ENCODE data around the gene TIGD4.
"Not testable (repeated sequence)": the region's sequence is repeated elsewhere in the genome, so short reads cannot be mapped to it uniquely, and the experiment has no call there.

TIGD4 gene

GRCh38 chr4:152780267-152780778 lies 793 bp upstream of the TIGD4 start:
- DNase-seq: no peak

GRCh38 chr4:152778656-152779512 lies 646 bp downstream of the TIGD4 start:
- peak; percentile 29 for DNase-seq

GRCh38 chr4:152777488-152777887 lies 2.0 kb downstream of the TIGD4 start:
- DNase-seq: no peak

GRCh38 chr4:152776352-152776751 lies 3.2 kb downstream of the TIGD4 start:
- DNase-seq: no peak

- DNase-seq: no peak
Observed at GRCh38 chr4:152773953-152774352, 5.6 kb downstream of the TIGD4 start.

GRCh38 chr4:152773339-152773738 lies 6.2 kb downstream of the TIGD4 start:
- no peak for DNase-seq

GRCh38 chr4:152771741-152772533 lies 7.6 kb downstream of the TIGD4 start:
- no peak for DNase-seq

- not testable (repeated sequence) for DNase-seq
Observed at GRCh38 chr4:152765069-152765737, 14.3 kb downstream of the TIGD4 start.

GRCh38 chr4:152763796-152764195 lies 15.7 kb downstream of the TIGD4 start:
- DNase-seq: no peak

- no peak for DNase-seq
Observed at GRCh38 chr4:152748619-152749018, 30.9 kb downstream of the TIGD4 start.

GRCh38 chr4:152747444-152747843 lies 32.1 kb downstream of the TIGD4 start:
- no peak for DNase-seq

- DNase-seq: no peak
Observed at GRCh38 chr4:152738827-152739226, 40.7 kb downstream of the TIGD4 start.

GRCh38 chr4:152735906-152736305 lies 43.6 kb downstream of the TIGD4 start:
- DNase-seq: no peak

- no peak for DNase-seq
Observed at GRCh38 chr4:152735396-152735859, 44.1 kb downstream of the TIGD4 start.

GRCh38 chr4:152734699-152735050 lies 44.9 kb downstream of the TIGD4 start:
- DNase-seq: no peak

- no peak for DNase-seq
Observed at GRCh38 chr4:152734015-152734698, 45.4 kb downstream of the TIGD4 start.

GRCh38 chr4:152731997-152732396 lies 47.5 kb downstream of the TIGD4 start:
- DNase-seq: no peak

- DNase-seq: no peak
Observed at GRCh38 chr4:152729466-152729865, 50.1 kb downstream of the TIGD4 start.

- DNase-seq: no peak
Observed at GRCh38 chr4:152728343-152728742, 51.2 kb downstream of the TIGD4 start.

- no peak for DNase-seq
Observed at GRCh38 chr4:152727784-152728183, 51.7 kb downstream of the TIGD4 start.

GRCh38 chr4:152724494-152724893 lies 55.0 kb downstream of the TIGD4 start:
- no peak for DNase-seq

- no peak for DNase-seq
Observed at GRCh38 chr4:152723236-152723635, 56.3 kb downstream of the TIGD4 start.
